ENCODE measurements around the gene MRPS18A.

- no peak for TF ChIP-seq ZFAT (CRISPR knock-in tag; conservative IDR thresholded peaks at IDR 0.05)
- no peak for TF ChIP-seq MZF1 (CRISPR knock-in tag; IDR thresholded peaks at IDR 0.05; ENCODE audit: borderline replicate concordance)
- TF ChIP-seq NR2F1 (CRISPR knock-in tag; IDR thresholded peaks at IDR 0.05): no peak
- TF ChIP-seq ELF1 (CRISPR knock-in tag; IDR thresholded peaks at IDR 0.05): no peak
- no peak for TF ChIP-seq SUZ12 (IDR thresholded peaks at IDR 0.05; ENCODE audit: low read depth, low read length)
- TF ChIP-seq, protein P1, sequence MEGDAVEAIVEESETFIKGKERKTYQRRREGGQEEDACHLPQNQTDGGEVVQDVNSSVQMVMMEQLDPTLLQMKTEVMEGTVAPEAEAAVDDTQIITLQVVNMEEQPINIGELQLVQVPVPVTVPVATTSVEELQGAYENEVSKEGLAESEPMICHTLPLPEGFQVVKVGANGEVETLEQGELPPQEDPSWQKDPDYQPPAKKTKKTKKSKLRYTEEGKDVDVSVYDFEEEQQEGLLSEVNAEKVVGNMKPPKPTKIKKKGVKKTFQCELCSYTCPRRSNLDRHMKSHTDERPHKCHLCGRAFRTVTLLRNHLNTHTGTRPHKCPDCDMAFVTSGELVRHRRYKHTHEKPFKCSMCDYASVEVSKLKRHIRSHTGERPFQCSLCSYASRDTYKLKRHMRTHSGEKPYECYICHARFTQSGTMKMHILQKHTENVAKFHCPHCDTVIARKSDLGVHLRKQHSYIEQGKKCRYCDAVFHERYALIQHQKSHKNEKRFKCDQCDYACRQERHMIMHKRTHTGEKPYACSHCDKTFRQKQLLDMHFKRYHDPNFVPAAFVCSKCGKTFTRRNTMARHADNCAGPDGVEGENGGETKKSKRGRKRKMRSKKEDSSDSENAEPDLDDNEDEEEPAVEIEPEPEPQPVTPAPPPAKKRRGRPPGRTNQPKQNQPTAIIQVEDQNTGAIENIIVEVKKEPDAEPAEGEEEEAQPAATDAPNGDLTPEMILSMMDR (CRISPR knock-in tag; IDR thresholded peaks at IDR 0.05): no peak
- no peak for TF ChIP-seq ZNF331 (CRISPR knock-in tag; IDR thresholded peaks at IDR 0.05)
Observed at GRCh38 chr6:43636308-43636659, 51.3 kb downstream of the MRPS18A start.

Data from HepG2 (cell line).